NCI-H1092 (cell line): Measurements from ENCODE around the gene RPS19.
"Not testable (repeated sequence)": the region's sequence is repeated elsewhere in the genome, so short reads cannot be mapped to it uniquely, and the experiment has no call there.

Source experiments
- DNase-seq: peaks from one replicate; lab custom pipeline; 2025; lab: John Stamatoyannopoulos, UW

RPS19 gene

DNA sequence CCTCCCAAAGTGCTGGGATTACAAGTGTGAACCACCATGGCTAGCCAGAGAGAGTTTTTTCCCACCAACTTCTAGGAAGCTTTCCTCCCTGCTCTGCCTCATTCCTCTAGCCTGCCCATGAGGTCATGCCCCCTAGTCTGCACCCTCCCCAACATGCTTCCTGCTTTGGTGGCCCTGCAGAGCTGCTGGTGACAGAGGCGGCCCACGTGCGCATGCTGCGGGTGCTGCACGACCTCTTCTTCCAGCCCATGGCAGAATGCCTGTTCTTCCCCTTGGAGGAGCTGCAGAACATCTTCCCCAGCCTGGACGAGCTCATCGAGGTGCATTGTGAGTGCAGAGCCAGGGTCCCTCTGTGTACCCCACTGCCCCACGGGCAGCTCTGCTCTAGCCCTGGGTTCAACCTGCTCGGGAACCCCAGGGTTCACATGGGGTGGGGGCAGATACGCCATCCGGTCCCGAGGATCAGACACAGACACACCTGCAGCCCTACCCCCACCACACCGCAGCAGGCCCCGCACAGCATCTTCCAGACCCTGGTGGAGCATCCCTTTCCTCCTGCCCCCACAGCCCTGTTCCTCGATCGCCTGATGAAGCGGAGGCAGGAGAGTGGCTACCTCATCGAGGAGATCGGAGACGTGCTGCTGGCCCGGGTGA, 41.8 kb downstream of the RPS19 start:
- no peak for DNase-seq

DNA sequence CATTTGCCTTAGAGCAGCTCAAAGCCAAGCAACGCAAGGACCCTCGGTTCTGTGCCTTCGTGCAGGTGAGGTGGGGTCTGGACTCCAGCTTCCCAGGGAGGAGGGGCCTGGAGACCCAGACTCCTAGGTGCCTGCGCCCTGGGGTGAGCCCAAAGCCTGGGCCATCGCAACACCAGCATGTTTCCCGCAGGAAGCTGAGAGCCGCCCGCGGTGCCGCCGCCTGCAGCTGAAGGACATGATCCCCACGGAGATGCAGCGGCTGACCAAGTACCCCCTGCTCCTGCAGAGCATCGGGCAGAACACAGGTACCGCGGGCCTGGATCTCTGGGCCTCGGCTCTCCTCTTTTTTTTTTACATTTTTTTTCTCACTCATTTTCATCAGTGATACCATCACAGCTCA, 42.5 kb downstream of the RPS19 start:
- no peak for DNase-seq

DNA sequence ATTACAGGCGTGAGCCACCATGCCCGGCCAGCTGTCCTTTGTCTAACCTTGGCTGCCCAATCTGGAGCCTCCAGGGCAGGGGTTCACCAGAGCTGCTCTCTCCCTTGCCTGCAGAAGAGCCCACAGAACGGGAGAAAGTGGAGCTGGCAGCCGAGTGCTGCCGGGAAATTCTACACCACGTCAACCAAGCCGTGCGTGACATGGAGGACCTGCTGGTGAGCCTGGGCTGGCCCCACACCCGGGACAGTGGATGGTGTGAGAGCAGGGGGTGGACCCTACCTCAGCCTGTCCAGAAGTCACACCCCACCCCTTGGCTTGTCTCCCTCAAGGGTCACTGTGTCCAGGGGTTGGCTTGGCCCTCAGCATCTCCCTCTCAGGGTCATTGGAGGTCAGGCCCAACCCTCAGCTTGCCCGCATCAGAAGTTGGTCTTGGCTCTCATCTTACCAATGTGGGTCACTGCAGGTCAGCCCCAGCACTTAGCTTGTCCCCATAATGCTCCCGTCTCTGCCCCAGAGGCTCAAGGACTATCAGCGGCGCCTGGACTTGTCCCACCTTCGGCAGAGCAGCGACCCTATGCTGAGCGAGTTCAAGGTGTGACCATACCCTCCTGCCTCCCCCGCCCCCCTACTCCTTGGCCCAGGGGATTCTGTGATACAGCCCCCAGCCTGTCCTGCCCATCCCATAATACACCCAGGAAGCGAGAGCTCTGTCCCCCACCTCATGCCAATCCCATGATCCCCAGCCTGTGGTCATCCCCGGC, 43.3 kb downstream of the RPS19 start:
- no peak for DNase-seq

DNA sequence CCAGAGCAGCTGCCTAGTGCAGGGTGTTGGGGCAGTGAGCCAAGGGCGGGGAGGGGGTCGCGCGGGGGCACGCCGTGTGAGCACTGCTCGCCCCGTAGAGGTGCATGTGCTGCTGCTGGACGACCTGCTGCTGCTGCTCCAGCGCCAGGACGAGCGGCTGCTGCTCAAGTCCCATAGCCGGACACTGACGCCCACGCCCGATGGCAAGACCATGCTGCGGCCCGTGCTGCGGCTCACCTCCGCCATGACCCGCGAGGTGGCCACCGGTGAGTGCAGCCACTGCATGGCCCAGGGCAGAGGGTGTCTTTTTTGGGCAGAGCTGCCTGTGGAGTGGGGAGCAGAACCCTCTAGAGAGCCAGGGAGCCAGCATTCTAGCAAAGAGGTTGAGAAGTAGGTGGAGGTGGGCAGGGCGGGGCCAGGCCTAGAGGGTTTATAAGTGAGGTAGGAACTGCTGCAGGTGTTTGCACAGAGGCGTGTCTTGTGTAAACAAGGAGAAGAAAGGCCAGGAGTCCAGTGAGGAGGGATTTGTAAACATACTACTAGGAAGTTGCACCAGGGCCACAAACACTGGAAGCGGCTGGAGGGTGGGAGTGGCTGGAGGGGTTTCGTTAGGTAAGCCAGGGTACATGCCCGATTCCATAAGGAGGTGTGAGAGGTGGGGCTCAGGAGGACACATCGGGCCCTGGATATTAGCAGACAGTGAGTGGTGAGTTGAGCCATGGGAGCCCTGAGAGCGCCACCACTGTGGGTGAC, 44.2 kb downstream of the RPS19 start:
- no peak for DNase-seq

DNA sequence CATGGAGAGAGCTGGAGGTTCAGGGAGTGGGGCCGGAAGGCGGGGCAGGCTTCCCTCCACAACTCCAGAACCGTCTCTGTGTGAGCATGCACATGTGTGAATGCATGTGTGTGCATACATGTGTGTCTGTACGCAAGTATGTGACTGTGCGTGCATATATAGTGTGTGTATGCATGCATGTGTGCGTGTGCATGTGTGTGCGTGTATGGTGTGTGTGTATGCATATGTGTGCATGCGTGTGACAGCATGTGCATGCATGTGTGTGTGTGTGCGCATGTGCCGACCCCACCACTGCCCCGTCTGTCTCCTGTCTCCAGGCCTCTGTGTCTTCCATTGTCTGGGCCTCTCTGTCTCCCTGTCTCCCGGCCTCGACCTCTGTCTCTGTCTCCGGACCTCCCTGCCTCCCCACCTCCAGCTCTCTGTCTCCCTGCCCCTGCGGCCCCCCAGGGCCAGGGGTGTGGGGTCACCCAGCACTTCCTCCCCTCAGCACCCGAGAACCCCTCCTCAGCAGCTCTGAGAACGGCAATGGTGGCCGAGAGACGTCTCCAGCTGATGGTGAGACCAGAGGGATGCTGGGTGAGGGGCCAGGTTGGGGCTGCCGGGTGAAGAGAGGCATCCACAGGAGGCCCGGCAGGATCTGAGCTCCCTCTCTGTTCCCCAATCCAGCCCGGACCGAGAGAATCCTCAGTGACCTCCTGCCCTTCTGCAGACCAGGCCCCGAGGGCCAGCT, 45.4 kb downstream of the RPS19 start:
- no peak for DNase-seq

DNA sequence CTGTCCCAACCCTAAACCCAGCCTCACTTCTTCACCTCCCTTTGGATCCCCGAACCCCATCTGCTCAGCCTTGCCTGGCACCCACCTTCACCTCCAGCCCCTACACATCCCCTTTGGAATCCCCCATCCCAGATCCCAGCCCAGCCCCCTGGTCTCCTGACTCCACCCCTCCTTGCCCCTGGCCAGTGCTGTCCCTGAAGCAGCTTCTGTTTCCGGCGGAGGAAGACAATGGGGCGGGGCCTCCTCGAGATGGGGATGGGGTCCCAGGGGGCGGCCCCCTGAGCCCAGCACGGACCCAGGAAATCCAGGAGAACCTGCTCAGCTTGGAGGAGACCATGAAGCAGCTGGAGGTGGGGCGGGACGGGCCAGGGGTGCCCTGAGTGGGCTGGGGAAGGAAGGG, 46.2 kb downstream of the RPS19 start:
- no peak for DNase-seq

DNA sequence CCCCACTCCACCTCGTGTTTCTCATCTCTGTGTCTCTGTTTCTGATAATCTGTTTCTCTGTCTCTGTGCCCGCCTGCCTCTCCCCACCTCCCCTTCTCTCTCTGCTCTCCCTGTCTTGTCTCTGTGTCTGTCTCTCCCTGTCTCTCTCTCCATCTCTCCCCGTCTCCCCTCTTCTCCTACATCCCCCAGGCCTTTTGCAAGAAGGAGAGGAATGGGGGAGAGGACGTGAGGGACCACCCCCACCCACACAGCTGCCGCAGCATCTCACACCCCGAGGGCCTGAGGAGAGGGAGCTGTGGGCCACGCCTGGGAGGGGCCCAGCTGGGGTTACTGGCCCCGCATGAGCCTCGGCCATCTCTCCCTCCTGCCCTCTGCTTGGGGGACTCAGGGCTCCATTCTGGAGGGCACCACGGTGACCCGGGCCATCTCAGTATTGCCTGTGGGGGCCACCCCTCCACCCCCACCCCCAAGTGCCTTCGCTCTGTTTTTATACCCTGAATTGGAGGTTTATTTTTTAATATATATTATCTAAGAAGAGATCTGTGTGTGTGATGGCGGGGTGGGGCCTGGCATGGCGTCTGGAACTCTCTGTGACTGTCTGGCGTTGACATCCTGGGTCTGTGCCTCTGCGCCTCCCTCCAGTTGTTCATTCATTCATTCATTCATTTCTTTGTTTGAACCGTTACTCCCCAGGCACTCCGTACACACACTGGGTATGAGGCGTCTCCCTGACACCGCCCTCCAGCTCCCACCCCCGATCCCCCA, 47.0 kb downstream of the RPS19 start:
- DNase-seq: no peak

DNA sequence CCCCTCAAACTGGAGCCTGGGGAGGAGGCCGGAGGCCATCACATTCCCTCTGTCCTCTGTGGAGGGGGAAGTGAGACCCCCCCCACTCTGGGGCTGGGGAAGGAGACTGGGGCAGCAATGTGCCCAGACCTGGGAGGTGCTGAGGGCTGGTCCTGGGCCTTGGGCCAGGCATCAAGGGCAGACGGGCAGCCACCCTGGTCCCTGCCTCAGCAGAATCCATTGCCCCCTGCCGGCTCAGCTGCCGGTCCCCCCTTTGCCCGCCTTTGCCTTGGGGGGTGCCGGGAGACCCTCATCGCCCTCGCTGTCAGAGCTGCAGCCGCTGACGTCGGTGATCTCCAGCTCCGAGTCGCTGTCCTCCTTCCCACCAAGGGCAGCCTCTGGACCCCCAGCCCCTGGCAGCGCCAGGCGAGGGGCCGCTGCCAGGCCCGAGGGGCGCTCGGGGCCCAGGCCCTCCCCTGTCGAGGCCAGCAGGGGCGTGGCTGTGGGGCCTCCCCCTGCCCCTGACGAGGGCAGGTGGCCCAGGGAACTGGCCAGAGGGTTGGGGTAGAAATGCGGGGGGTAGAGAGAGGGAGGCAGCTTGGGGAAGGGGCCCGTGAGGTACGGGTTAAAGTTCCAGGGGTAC, 48.0 kb downstream of the RPS19 start:
- DNase-seq: no peak

DNA sequence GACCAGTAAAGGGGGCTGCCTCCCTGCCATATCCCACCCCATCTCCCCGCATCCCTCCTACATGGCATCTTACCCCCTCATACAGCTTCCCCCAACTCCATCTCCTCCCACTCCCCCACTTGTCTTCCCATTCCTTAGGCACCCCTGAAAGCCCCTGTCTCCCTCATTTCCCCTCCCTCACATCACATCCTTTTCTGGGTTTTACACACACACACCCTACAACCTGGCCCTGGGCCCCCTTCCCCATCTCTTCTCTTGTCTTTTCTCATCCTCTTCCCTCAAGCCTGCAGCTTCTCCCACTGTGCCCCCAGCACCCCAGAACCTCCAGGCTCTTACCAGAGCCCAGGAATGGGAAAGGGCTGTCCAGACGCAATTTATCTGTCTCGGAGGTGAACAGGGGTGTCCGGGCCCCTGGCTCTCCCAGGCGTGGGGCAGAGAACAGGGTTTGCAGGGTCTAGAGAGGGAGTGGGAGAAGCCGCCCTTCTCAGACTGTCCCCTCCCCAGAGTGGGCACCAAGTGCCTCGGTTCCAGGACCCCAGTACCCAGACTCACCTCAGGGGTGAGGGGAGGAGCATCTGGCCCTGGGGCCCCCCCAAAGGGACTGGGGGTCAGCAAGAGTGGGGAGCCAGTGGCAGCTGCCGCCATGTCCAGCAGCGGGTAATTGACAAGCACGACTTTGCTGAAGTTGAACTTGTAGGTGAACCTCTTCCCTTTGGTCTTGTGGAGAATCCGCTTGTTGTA, 48.8 kb downstream of the RPS19 start:
- no peak for DNase-seq

DNA sequence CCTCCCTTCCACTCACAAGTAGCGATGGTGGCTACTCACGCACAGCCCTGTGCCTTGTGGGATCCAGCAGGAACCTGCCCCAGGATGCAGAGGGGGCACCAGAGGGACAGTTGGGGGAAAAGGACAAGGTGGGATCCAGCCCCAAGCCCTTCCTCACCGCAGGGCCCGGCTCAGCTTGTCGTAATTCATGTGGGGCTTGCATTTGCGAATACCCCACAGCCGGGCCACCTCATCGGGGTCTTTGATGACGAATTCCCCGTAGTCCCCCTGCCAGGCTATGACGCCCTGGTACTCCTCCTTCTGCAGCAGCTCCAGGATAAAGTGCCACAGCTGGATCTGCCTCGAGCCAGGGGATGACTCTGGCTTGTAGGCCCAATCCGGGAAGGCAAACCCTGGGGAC, 49.7 kb downstream of the RPS19 start:
- DNase-seq: no peak

DNA sequence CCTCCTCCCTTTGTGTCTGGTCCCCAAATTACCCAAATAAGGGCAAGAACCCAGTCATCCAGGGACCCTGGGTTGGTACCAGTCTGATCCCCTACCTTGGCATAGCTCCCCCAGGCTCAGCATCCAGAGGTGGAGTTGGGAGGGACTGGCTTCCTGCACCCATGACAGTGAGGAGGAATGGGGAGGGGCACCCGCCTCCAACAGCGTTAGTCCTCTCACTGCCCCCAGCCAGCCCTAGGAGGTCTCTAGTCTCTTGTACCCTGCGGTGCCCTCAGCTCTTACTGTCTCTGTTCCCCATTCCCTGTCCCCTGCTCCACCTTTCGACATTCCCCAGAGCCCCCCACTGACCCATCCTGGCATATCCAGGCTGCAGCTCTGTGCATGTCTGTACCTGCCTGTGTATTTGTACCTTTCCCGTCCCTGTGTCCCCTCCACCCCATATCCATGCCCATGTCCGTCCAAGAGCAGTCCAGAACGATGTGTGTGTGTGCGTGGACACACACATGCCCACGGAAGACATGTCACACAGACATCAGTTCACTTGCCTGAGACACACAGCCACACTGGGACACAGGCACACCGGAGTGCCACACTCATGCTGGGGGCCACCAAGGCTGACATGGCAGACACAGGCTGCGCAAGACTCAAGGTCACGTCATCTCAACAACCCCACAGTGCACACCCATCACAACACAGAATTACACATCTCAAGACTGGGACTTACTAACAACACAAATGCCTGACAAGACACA, 50.4 kb downstream of the RPS19 start:
- DNase-seq: no peak

DNA sequence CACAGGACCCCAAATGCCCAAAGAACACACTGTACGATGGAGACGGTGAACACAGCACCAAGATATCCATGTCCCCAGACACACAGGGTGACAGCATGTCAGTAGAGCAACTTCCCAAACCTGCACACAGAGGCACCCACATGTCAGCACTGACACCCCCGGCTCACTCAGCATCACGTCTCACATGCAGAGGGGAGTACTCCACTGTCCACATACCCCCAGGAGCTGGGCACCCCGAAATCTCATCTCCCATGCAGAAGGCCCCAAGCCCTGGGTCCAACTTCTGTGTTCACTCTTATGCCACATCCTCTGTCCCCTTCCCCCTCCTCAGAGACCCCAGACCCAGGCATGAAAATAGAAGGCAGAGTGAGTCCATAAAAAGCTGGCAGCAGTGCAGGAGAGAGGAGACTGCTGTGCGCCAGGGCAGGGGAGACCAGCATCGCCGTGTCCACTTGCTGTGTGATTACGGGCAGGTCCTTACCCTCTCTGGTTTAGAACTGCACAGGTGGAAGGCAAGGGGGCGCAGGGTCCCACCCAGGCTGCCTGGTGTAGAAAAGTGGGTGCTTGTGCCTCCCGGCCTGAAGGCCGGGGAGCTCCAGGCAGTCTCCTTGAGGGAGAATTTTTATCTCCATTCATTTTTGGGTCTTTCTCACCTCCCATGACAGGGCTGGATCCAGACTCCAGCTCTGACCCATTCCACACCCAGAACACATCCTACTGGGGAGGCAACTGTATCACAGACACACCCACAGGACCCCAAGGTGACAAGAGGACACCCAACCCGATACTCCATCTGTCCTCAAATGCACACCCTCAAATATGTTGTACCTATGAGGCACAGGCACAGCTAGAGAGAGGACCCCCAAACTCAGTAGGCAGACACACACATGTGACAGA, 51.2 kb downstream of the RPS19 start:
- no peak for DNase-seq

DNA sequence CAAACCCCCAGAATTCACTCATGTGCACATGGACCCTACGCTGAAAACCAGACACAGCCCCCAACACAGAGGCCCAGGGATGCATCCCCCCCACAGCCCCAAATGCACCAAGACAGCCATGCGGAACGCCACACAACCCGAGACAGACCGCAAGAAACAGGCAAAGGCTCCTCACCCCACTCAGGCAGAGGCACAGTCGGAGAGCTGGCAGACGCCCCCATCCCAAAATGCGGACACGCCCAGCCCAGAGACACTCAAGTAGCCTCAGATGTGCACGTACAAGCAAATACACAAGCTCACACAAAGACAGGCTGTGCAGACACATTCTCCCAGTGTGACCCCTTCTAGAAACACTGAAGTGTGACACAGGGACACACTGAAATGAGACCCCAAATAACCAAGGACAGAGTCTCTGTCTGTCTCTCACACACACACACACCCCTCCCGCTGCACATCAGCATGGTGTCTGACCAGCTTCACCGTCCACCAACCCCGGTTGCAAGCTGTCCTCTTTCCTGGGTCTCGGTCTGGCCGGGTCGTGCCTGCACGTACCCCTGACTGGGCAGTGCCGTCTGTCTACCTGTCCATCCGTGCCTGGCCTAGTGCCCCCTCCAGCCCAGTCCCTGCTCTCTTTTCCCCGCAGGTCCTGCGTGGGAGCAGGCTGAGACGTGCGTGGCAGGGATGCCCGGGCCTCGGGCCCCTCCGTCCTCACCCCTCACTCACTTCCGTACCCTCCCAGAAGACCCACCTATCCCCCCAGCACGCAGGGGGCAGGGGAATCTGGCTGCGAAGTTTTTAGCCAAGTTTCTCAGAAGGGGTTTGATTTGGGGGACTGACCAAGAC, 52.1 kb downstream of the RPS19 start:
- no peak for DNase-seq

DNA sequence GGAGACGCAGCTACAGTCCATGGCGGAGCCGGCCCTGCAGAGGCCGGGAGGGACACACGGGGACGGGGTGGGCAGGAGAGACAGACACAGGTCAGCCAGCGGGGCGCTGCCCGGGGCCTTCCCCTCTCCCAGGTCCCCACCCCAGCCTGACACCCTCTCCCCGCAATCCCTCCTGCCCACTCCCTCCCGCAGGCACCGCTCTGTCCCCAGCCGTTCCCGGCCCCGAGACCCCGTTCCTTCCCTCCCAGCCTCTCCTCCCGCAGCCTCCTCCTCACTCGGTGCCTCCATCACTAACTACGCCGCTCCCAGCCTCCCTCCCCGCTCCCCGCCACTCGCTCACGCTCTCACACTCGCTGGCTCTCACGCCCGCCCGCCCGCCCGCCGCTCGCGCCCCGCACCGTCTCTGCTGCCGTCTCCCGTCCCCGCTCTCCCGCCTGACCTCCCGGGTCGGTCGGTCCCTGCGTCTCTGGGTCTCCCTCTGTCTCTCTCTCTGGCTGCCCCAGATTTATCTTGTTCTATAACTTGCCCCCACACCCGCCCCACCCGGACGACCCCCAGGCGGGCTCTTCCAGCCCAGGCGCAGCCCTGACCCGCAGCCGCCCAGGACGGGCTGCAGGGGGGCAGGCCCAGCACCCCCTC, 53.0 kb downstream of the RPS19 start:
- no peak for DNase-seq

DNA sequence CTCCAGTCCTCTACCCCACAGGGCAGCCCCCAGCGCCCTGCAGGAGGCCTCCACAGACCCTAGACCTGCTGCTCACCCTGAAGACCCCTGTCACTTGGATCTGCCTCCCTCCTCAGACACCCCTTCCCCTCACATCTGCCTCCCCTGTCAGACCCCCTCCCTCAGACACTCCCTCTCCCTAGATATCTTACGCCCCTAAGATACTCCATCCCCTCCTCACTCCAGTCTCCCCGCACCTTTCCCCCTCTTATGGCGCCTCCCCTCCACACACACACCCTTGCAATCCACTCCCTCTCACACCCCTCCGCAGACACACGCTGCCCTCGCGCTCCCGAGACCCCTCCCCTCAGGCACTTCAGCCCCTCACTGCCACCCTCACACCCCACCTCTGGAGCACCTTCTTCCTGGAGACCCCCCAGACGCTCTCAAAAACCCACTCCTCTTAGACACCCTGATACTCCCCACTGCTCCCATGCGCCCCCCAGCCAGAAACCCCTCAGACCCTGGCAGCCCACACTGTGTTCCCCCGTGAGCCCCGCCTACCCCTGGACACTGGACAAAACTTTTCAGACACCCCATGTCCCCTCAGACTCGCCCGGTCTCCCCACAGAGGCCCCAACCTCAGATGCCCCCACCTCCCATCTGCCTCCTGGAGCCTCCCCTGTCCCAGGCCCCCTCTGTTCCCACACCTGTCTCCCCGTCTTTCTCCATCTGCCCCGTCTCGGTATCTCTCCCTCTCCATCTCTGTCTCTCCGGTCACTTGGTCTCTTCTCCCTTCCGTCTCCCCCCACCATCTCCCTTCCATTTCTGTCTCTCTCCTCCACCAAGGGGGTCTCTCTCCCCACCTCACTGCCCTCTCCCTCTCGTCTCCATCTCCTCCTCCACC, 53.7 kb downstream of the RPS19 start:
- no peak for DNase-seq

DNA sequence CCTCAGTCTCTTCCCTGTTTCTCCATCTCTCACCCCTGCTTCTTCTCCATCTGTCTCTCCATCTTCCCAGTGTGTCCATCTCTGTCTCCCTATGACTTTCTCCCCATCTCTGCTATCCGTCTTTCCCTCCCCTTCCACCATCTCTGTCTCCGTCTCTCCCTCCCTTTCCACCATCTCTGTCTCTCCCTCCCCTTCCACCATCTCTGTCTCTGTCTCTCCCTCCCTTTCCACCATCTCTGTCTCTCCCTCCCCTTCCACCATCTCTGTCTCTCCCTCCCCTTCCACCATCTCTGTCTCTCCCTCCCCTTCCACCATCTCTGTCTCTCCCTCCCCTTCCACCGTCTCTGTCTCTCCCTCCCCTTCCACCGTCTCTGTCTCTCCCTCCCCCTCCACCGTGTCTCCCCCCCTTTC, 54.4 kb downstream of the RPS19 start:
- DNase-seq: not testable (repeated sequence)
